ENCODE data around the gene RASGRP1. TPM values are rescaled to one million over a fixed set of nuclear protein-coding genes. Genes with fewer than 3 reads are reported as not detected.
A peak's percentile ranks its signal among the peaks of the same experiment; 100 is the strongest.

RASGRP1 gene
- polyA plus RNA-seq (2013), result 19.6 and 22.1 TPM in 2 replicates

DNA sequence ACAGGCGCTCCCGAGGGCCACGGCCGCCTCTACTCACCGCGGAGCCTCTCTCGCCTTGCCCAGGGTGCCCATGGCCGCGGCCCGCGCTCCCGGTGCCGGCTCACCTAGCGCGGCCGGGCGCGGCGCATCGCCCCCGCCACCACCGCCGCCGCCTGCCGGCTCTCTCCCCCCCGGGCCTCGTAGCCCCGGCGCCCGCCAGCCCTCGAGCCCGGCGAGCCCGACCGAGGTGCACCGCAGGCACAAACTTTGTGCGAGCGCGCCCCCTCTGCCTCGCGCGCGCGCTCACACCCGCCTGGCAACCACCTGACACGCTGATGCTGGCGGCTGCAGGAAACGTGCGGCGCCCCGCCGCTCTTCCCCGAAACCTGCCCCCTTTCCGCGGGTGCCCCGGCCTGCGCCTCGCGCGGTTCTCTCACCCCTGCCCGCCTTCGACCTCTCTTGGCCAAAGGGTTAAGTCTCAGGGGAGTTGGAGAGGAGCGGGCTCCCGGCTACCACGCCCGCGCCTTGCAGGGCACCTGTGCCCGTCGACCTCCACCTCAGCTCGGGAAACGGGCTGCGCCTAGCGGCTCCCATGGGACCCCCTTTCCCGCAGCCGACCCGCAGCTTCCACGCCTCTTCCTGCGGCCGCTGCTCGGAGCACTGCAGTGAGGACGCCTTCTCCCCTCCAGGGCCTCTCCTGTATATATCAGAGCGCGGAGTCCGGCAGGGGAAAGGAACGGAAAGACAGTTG, at the start of gene RASGRP1:
RASGRP1 (minus strand) TSS at position 258 of the 730 bp plus-strand sequence; CDS start at position 72, 186 bp downstream.
- peak within 1 kb of the TSS; percentile 74 for H2AK5ac ChIP-seq (ENCODE audit: low read length)
- no peaks in the 10 kb centered on the region for H3K9me3 ChIP-seq (ENCODE audit: insufficient read depth, low read depth, low read length)
- H4K8ac ChIP-seq (ENCODE audit: low read depth, low read length), result peak within 1 kb of the TSS; percentile 94
- H3K9ac ChIP-seq (ENCODE audit: low read length), result peak within 1 kb of the TSS; percentile 95
- peak within 1 kb of the TSS; percentile 95 for H3K14ac ChIP-seq (ENCODE audit: low read length)
- peak within 1 kb of the TSS; percentile 61 for H2AFZ ChIP-seq (ENCODE audit: insufficient read depth, low read length, poor library complexity)
- peaks cover 0 to 3% of the 10 kb centered on the region in 2 experiments for H3K36me3 ChIP-seq (ENCODE audit: control insufficient read depth in 1 of 2, insufficient read depth in 2 of 2, low read length in 2 of 2)
- H4K12ac ChIP-seq (ENCODE audit: low read depth, low read length), result peak within 1 kb of the TSS; percentile 82
- peaks cover 3% of the 10 kb centered on the region for H3K27me3 ChIP-seq (ENCODE audit: insufficient read depth, low read length)
- peaks cover 5% of the 10 kb centered on the region for H3K79me2 ChIP-seq (ENCODE audit: control insufficient read depth, insufficient read depth, low read length, poor library complexity)
- peaks cover 8 to 23% of the 10 kb centered on the region in 2 experiments for H3K4me1 ChIP-seq (ENCODE audit: control insufficient read depth in 1 of 2, insufficient read depth in 2 of 2, low read length in 2 of 2)
- DNase-seq, result peak; percentile 22 to 69
- peak within 1 kb of the TSS; percentile 83 for H2BK12ac ChIP-seq (ENCODE audit: low read length)
- peak within 1 kb of the TSS; percentile 97 for H4K91ac ChIP-seq (ENCODE audit: low read depth, low read length)
- H3K4ac ChIP-seq (ENCODE audit: low read depth, low read length), result peak within 1 kb of the TSS; percentile 80
- H2BK120ac ChIP-seq (ENCODE audit: insufficient read depth, low read length, poor library complexity), result peak within 1 kb of the TSS; percentile 93
- peaks cover 21% of the 10 kb centered on the region for H3K79me1 ChIP-seq (ENCODE audit: low read length)
- no CpG with 5 or more reads among the region's 85 CpGs for WGBS (ENCODE audit: extremely low coverage, insufficient coverage, insufficient read length)
- no peak within 1 kb of the TSS for H3K23ac ChIP-seq (ENCODE audit: low read length)
- peak within 1 kb of the TSS; percentile 85 for H3K4me3 ChIP-seq (ENCODE audit: low read depth, low read length)
- peak within 1 kb of the TSS; percentile 86 for H3K4me2 ChIP-seq (ENCODE audit: low read length)
- H3K27ac ChIP-seq (ENCODE audit: low read depth, low read length), result peak within 1 kb of the TSS; percentile 37
- peak within 1 kb of the TSS; percentile 94 for H3K18ac ChIP-seq (ENCODE audit: low read length)
- H2BK5ac ChIP-seq (ENCODE audit: low read depth, low read length, poor library complexity), result peak within 1 kb of the TSS; percentile 85

DNA sequence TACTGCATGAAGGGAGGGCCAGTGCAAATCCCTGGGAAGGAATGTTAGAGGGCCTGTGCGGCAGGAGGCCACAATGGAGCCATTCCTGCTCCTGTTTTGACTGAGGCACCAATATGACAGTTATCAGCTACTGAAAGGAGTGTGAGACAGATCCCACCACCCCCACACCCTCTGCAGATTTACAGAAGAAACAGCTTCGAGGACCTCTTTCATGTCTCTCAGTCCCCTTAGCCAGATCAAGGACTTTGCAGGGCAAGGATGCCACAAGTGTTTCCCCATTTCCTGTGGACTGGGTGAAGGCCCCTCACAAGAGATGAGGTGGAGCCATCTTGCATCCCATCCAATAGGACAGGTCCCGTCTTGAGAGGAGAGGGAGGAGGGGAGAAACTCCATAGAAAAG, 48.5 kb upstream of the RASGRP1 start:
- H4K91ac ChIP-seq (ENCODE audit: low read depth, low read length), result no peak overlapping the region
- H3K36me3 ChIP-seq (ENCODE audit: control insufficient read depth in 1 of 2, insufficient read depth in 2 of 2, low read length in 2 of 2), result no peaks in the 10 kb centered on the region
- H3K27ac ChIP-seq (ENCODE audit: low read depth, low read length), result no peak overlapping the region
- H3K23ac ChIP-seq (ENCODE audit: low read length), result no peak overlapping the region
- H2AK5ac ChIP-seq (ENCODE audit: low read length), result no peak overlapping the region
- no peak overlapping the region for H2BK12ac ChIP-seq (ENCODE audit: low read length)
- no peak overlapping the region for H3K4me2 ChIP-seq (ENCODE audit: low read length)
- no peak overlapping the region for H4K12ac ChIP-seq (ENCODE audit: low read depth, low read length)
- H3K18ac ChIP-seq (ENCODE audit: low read length), result no peak overlapping the region
- H4K8ac ChIP-seq (ENCODE audit: low read depth, low read length), result no peak overlapping the region
- H3K9ac ChIP-seq (ENCODE audit: low read length), result no peak overlapping the region
- H2BK120ac ChIP-seq (ENCODE audit: insufficient read depth, low read length, poor library complexity), result no peak overlapping the region
- H3K4ac ChIP-seq (ENCODE audit: low read depth, low read length), result no peak overlapping the region
- no peak overlapping the region for H3K14ac ChIP-seq (ENCODE audit: low read length)
- no peak overlapping the region for H2BK5ac ChIP-seq (ENCODE audit: low read depth, low read length, poor library complexity)
- H3K4me3 ChIP-seq (ENCODE audit: low read depth, low read length), result no peak overlapping the region
- no peaks in the 10 kb centered on the region for H3K4me1 ChIP-seq (ENCODE audit: control insufficient read depth in 1 of 2, insufficient read depth in 2 of 2, low read length in 2 of 2)
- no peaks in the 10 kb centered on the region for H3K27me3 ChIP-seq (ENCODE audit: insufficient read depth, low read length)
- no CpG with 5 or more reads among the region's 3 CpGs for WGBS (ENCODE audit: extremely low coverage, insufficient coverage, insufficient read length)
- H3K79me1 ChIP-seq (ENCODE audit: low read length), result no peaks in the 10 kb centered on the region
- no peaks in the 10 kb centered on the region for H3K9me3 ChIP-seq (ENCODE audit: insufficient read depth, low read depth, low read length)
- no peak overlapping the region for H2AFZ ChIP-seq (ENCODE audit: insufficient read depth, low read length, poor library complexity)
- no peak for DNase-seq
- no peaks in the 10 kb centered on the region for H3K79me2 ChIP-seq (ENCODE audit: control insufficient read depth, insufficient read depth, low read length, poor library complexity)

DNA sequence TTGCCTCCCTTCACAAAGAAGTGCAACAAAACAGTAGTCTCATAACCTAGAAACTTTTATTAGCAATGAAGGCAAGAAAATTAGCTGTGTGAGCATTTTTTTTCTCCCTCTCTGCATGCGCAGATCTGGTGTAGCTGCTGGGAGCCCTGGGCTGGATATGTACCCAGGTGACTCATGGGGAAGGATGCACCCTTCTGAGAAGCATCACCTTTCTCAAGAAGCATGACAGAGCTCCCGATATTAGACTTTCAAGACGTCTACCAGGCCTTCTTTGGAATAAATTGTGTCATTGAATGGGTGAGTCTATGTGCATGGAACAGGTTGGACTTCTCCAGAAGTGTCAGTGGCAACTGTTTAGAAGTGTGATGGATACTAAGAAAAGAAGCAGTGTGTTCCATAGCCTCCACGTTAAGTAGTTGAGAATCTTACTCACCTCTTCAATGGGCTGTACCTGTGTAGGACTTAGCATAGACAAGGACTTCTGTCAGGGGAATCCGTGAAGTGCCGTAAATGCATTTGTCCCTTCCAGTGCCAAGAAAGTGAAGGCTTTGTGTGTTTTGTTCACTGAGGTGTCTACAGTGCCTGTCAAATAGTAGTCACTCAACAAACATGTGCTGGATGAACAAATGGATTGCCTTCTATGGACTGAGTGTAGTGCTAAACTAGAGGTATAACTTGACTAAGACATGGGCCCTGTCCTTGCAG, 47.7 kb upstream of the RASGRP1 start:
- H2BK5ac ChIP-seq (ENCODE audit: low read depth, low read length, poor library complexity), result no peak overlapping the region
- H3K9me3 ChIP-seq (ENCODE audit: insufficient read depth, low read depth, low read length), result no peaks in the 10 kb centered on the region
- peak overlapping the region; percentile 26 for H3K9ac ChIP-seq (ENCODE audit: low read length)
- no peak overlapping the region for H3K18ac ChIP-seq (ENCODE audit: low read length)
- H2BK12ac ChIP-seq (ENCODE audit: low read length), result no peak overlapping the region
- H3K4me2 ChIP-seq (ENCODE audit: low read length), result no peak overlapping the region
- no peak overlapping the region for H2AFZ ChIP-seq (ENCODE audit: insufficient read depth, low read length, poor library complexity)
- H3K79me1 ChIP-seq (ENCODE audit: low read length), result no peaks in the 10 kb centered on the region
- no peaks in the 10 kb centered on the region for H3K79me2 ChIP-seq (ENCODE audit: control insufficient read depth, insufficient read depth, low read length, poor library complexity)
- no peak overlapping the region for H3K27ac ChIP-seq (ENCODE audit: low read depth, low read length)
- H3K4me3 ChIP-seq (ENCODE audit: low read depth, low read length), result no peak overlapping the region
- H4K12ac ChIP-seq (ENCODE audit: low read depth, low read length), result no peak overlapping the region
- DNase-seq, result peak in 1 of 2 donors; percentile 51
- H3K27me3 ChIP-seq (ENCODE audit: insufficient read depth, low read length), result no peaks in the 10 kb centered on the region
- no peak overlapping the region for H3K14ac ChIP-seq (ENCODE audit: low read length)
- WGBS (ENCODE audit: extremely low coverage, insufficient coverage, insufficient read length), result no CpG with 5 or more reads among the region's 6 CpGs
- no peak overlapping the region for H2AK5ac ChIP-seq (ENCODE audit: low read length)
- H3K36me3 ChIP-seq (ENCODE audit: control insufficient read depth in 1 of 2, insufficient read depth in 2 of 2, low read length in 2 of 2), result no peaks in the 10 kb centered on the region
- H3K4ac ChIP-seq (ENCODE audit: low read depth, low read length), result no peak overlapping the region
- no peaks in the 10 kb centered on the region for H3K4me1 ChIP-seq (ENCODE audit: control insufficient read depth in 1 of 2, insufficient read depth in 2 of 2, low read length in 2 of 2)
- H4K8ac ChIP-seq (ENCODE audit: low read depth, low read length), result no peak overlapping the region
- no peak overlapping the region for H3K23ac ChIP-seq (ENCODE audit: low read length)
- H2BK120ac ChIP-seq (ENCODE audit: insufficient read depth, low read length, poor library complexity), result no peak overlapping the region
- H4K91ac ChIP-seq (ENCODE audit: low read depth, low read length), result no peak overlapping the region

DNA sequence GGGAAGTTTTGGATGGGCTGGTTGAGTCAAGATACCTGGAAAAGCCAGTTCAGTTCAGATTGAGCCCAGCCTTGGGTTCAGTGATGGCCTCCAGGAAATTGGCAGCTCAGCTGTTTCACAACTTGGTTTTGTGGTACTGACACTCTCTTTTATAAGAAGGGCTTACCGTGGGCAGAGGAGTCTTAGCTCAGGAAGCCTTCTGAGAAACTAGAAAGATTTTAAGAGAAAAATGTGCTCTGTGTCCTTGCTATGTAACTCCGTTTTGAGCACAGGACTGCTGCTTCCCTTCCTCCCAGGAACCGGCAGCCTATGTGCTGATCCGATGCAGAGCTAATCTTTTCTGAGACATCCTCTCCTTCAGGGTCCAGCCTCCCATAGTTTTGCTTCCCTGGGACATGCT, 46.6 kb upstream of the RASGRP1 start:
- DNase-seq, result no peak
- no CpG with 5 or more reads among the region's 4 CpGs for WGBS (ENCODE audit: extremely low coverage, insufficient coverage, insufficient read length)
- no peaks in the 10 kb centered on the region for H3K9me3 ChIP-seq (ENCODE audit: insufficient read depth, low read depth, low read length)

More for the DNA sequence above, 46.6 kb upstream of the RASGRP1 start:
- Histone ChIP-seq H3K79me2 (ENCODE audit: control insufficient read depth, insufficient read depth, low read length, poor library complexity) (no peaks in the 10 kb centered on the region), H3K14ac (ENCODE audit: low read length) (no peak overlapping the region), H3K4ac (ENCODE audit: low read depth, low read length) (no peak overlapping the region), H3K9ac (ENCODE audit: low read length) (no peak overlapping the region), H2AFZ (ENCODE audit: insufficient read depth, low read length, poor library complexity) (no peak overlapping the region), H3K4me1 (ENCODE audit: control insufficient read depth in 1 of 2, insufficient read depth in 2 of 2, low read length in 2 of 2) (peaks cover 0 to 2% of the 10 kb centered on the region in 2 experiments), H3K23ac (ENCODE audit: low read length) (no peak overlapping the region), H4K12ac (ENCODE audit: low read depth, low read length) (no peak overlapping the region), H3K27me3 (ENCODE audit: insufficient read depth, low read length) (no peaks in the 10 kb centered on the region), H3K27ac (ENCODE audit: low read depth, low read length) (no peak overlapping the region), H3K79me1 (ENCODE audit: low read length) (peaks cover 5% of the 10 kb centered on the region), H3K18ac (ENCODE audit: low read length) (no peak overlapping the region), H3K4me2 (ENCODE audit: low read length) (no peak overlapping the region), H4K91ac (ENCODE audit: low read depth, low read length) (no peak overlapping the region), H4K8ac (ENCODE audit: low read depth, low read length) (no peak overlapping the region), H3K4me3 (ENCODE audit: low read depth, low read length) (no peak overlapping the region), H3K36me3 (ENCODE audit: control insufficient read depth in 1 of 2, insufficient read depth in 2 of 2, low read length in 2 of 2) (no peaks in the 10 kb centered on the region), H2BK12ac (ENCODE audit: low read length) (no peak overlapping the region), H2AK5ac (ENCODE audit: low read length) (no peak overlapping the region), H2BK120ac (ENCODE audit: insufficient read depth, low read length, poor library complexity) (no peak overlapping the region), H2BK5ac (ENCODE audit: low read depth, low read length, poor library complexity) (no peak overlapping the region)
